Common myeloid progenitor, CD34-positive (primary cell): ENCODE results near the gene SFTA2.
"Not testable (repeated sequence)": the region's sequence is repeated elsewhere in the genome, so short reads cannot be mapped to it uniquely, and the experiment has no call there.

Experiments
- CTCF ChIA-PET: fragments of 350-600 bp; sonication (Branson Sonifier 250); formaldehyde crosslinking; loops from one replicate; lab custom pipeline; 2021; ENCODE audit warnings: antibody characterized with exemption; lab: Charles Lee
- POLR2A ChIA-PET: fragments of 350-600 bp; sonication (Branson Sonifier 250); formaldehyde crosslinking; loops from one replicate; lab custom pipeline; 2021; ENCODE audit warnings: antibody characterized with exemption; lab: Charles Lee
- DNase-seq, 3 donors: peaks; one replicate each; pipeline versions ENCODE4 v3.0.0 to v3.0.0-alpha.2; 2013
- H3K27ac ChIP-seq, 2 experiments: 1 replicate in 1 of 2; 2 replicates in 1 of 2; pipeline ENCODE4 v1.7.0; 2013; ENCODE audit warnings: inconsistent platforms in 2 of 2, low read length in 2 of 2, mild to moderate bottlenecking in 2 of 2, low read depth in 1 of 2, moderate library complexity in 1 of 2; ENCODE audit not compliant: severe bottlenecking in 2 of 2, insufficient read depth in 1 of 2, poor library complexity in 1 of 2
- H3K27me3 ChIP-seq, 5 experiments: replicated peaks in 2 of 5; 1 replicate in 3 of 5; 2 replicates in 2 of 5; pipeline versions ENCODE4 v1.6.1 to v1.7.0; 2013; ENCODE audit warnings: low read length in 4 of 5, mild to moderate bottlenecking in 2 of 5, moderate library complexity in 2 of 5, inconsistent platforms in 1 of 5; ENCODE audit not compliant: insufficient read depth in 5 of 5, control insufficient read depth in 4 of 5
- H3K36me3 ChIP-seq, 4 experiments: 1 replicate in 2 of 4; 2 replicates in 2 of 4; pipeline versions ENCODE4 v1.6.1 to v1.7.0; 2013; ENCODE audit warnings: low read length in 3 of 4, control low read depth in 1 of 4, mild to moderate bottlenecking in 1 of 4; ENCODE audit not compliant: control insufficient read depth in 4 of 4, insufficient read depth in 4 of 4
- H3K4me1 ChIP-seq, 4 experiments: 1 replicate in 3 of 4; 2 replicates in 1 of 4; pipeline versions ENCODE4 v1.6.1 to v1.7.1; 2013; ENCODE audit warnings: low read length in 3 of 4, mild to moderate bottlenecking in 3 of 4, control low read depth in 1 of 4, inconsistent platforms in 1 of 4, moderate library complexity in 1 of 4; ENCODE audit not compliant: control insufficient read depth in 4 of 4, insufficient read depth in 4 of 4; ENCODE audit errors: control extremely low read depth in 1 of 4
- H3K4me3 ChIP-seq, 7 experiments: 1 replicate in 4 of 7; 2 replicates in 3 of 7; pipeline versions ENCODE4 v1.5.1 to v1.7.0; 2013; ENCODE audit warnings: mild to moderate bottlenecking in 7 of 7, low read length in 6 of 7, moderate library complexity in 6 of 7, inconsistent platforms in 2 of 7, low read depth in 2 of 7, control low read depth in 1 of 7; ENCODE audit not compliant: insufficient read depth in 4 of 7, control insufficient read depth in 1 of 7; ENCODE audit errors: extremely low read depth in 1 of 7
- H3K9me3 ChIP-seq, 5 experiments: 1 replicate in 4 of 5; 2 replicates in 1 of 5; pipeline versions ENCODE4 v1.6.1 to v1.7.1; 2013; ENCODE audit warnings: low read length in 4 of 5, mild to moderate bottlenecking in 2 of 5, inconsistent platforms in 1 of 5, low read depth in 1 of 5, moderate library complexity in 1 of 5; ENCODE audit not compliant: control insufficient read depth in 4 of 5, insufficient read depth in 2 of 5; ENCODE audit errors: control extremely low read depth in 1 of 5
- WGBS: methylation state at CpG from one replicate; pipeline ENCODE4 v1.1.5; 2013; ENCODE audit not compliant: insufficient coverage; 5-methylcytosine and 5-hydroxymethylcytosine counted together

Gene SFTA2

GRCh38 chr6:30907758-30908591 is 24.0 kb downstream of the SFTA2 start, which contains the start of gene GTF2H4:
Gene GTF2H4 (plus strand): TSS chr6:30908207.
- peak; percentile 96 to 97 (median 96) for DNase-seq
- peak within 1 kb of the TSS; percentile 94 to 100 (median 96) for H3K4me3 ChIP-seq
- POLR2A ChIA-PET, result no interaction called here
- H3K27me3 ChIP-seq, result no peaks in the 10 kb centered on the region
- H3K4me1 ChIP-seq, result peaks cover 8 to 16% (median 13%) of the 10 kb centered on the region in 4 experiments
- peak within 1 kb of the TSS in 1 of 2 experiments; percentile 72 for H3K27ac ChIP-seq
- peaks cover 3 to 31% (median 21%) of the 10 kb centered on the region in 4 experiments for H3K36me3 ChIP-seq
- H3K9me3 ChIP-seq, result no peaks in the 10 kb centered on the region
- under 1% methylated on average over 44 of the region's 49 CpGs for WGBS
- CTCF ChIA-PET, result interaction anchor here (1.0 to 2.1 kb wide), 2 partner anchors 86 to 171 kb away, joined by 3 to 7 read pairs; no protein-coding TSS in a partner anchor

DNA sequence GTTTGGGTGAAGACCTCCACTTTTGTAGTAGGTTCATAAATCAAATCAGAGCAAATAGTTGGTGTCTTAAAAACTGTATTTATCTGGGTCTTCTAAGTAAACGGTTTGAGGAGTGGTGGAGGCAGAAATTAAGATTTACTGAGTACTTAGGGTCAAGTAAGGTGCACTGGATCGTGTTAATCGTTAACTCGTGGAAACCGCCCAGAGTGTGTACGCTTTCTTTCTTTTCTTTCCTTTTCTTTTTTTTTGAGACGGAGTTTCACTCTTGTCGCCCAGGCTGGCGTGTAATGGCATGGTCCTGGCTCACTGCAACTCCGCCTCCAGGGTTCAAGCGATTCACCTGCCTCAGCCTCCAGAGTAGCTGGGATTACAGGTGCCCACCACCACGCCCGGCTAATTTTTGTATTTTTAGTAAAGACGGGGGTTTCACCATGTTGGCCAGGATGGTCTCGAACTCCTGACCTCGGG is 24.6 kb downstream of the SFTA2 start:
- WGBS, result 57% methylated on average over 12 of the region's 16 CpGs
- Histone ChIP-seq H3K4me3 (peak overlapping the region in 6 of 7 experiments; percentile 94 to 100 (median 96)), H3K36me3 (peaks cover 3 to 24% (median 16%) of the 10 kb centered on the region in 4 experiments), H3K4me1 (peaks cover 8 to 20% (median 13%) of the 10 kb centered on the region in 4 experiments)
- POLR2A ChIA-PET, H3K9me3 ChIP-seq, H3K27me3 ChIP-seq, H3K27ac ChIP-seq, DNase-seq: not testable (repeated sequence)
- CTCF ChIA-PET, result interaction anchor here (1.0 to 2.1 kb wide), 3 partner anchors 80 to 172 kb away, joined by 3 to 7 read pairs (median 6); no protein-coding TSS in a partner anchor

DNA sequence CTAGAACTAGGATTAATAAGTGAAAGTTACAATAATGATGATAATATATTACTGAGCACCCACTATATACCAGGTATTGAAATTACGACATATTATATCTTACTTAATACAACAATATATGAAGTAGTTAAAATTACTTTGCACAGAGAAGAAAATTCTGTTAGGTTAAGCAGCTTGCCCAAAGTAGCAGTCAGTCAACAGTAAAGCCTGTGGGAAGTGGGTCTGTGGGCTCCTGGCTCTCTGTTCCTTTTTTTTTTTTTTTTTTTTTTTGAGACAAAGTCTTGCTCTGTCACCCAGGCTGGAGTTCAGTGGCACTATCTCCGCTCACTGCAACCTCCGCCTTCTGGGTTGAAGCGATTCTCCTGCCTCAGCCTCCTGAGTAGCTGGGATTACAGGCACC is 28.7 kb downstream of the SFTA2 start:
- Histone ChIP-seq H3K27ac (no peak overlapping the region), H3K27me3 (no peaks in the 10 kb centered on the region), H3K4me1 (peaks cover 2 to 11% (median 4%) of the 10 kb centered on the region in 4 experiments), H3K9me3 (no peaks in the 10 kb centered on the region), H3K4me3 (no peak overlapping the region), H3K36me3 (peaks cover 0 to 2% (median 0%) of the 10 kb centered on the region in 4 experiments)
- ChIA-PET CTCF (interaction anchor here (1.4 kb wide), 1 partner anchor 11 kb away, joined by 4 read pairs; the partner anchor contains the start of gene VARS2), POLR2A (no interaction called here)
- DNase-seq, result no peak
- WGBS, result no CpG with 5 or more reads among the region's 4 CpGs

DNA sequence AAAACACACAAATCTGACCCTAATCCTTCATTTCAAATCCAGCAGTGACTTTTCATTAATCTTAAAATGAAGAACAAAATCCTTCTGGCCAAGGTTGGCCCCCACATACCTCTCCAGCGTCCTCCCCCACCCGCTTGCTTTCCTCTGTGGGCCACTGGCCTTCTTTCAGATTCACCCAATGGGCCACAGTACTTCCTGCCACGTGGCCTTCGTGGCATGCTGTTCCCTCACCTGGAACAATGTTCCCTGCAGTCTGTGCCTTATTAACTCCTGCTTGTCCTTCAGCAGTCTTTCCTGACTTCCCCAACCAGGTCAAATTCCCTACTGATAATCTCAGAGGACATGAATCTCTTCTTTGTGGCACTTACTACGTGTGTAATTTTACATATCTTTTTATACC is 29.3 kb downstream of the SFTA2 start:
- Histone ChIP-seq H3K27ac (no peak overlapping the region), H3K4me1 (peaks cover 0 to 9% (median 3%) of the 10 kb centered on the region in 4 experiments), H3K27me3 (no peaks in the 10 kb centered on the region), H3K36me3 (peaks cover 0 to 2% (median 0%) of the 10 kb centered on the region in 4 experiments), H3K9me3 (no peaks in the 10 kb centered on the region), H3K4me3 (no peak overlapping the region)
- ChIA-PET CTCF (interaction anchor here (1.6 kb wide), 1 partner anchor 11 kb away, joined by 3 read pairs; the partner anchor contains the start of gene VARS2), POLR2A (no interaction called here)
- DNase-seq, result no peak
- WGBS, result 63% methylated on average over 4 of the region's 5 CpGs

DNA sequence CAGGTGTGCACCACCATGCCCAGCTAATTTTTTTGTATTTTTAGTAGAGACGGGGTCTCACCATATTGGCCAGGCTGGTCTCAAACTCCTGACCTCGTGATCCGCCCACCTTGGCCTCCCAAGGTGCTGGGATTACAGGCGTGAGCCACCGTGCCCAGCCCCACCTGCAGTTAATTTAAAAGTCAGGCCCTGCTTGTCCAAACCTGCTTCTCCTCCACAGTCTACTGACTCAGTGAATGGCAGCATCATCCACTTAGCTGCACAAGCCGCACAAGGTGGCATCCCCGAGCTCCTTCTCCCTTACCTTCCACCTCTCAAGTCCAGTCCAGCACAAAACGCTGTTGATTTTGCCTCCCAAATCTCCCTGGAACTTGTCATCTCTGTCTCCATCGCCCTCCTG is 29.8 kb downstream of the SFTA2 start:
- CTCF ChIA-PET, result interaction anchor here (1.2 to 1.6 kb wide), 2 partner anchors 12 to 13 kb away, joined by 3 read pairs; partner anchors contain the start of gene VARS2
- 84% methylated on average over 9 of the region's 9 CpGs for WGBS
- H3K27ac ChIP-seq, H3K4me3 ChIP-seq, H3K36me3 ChIP-seq, H3K27me3 ChIP-seq, H3K9me3 ChIP-seq, POLR2A ChIA-PET, DNase-seq, H3K4me1 ChIP-seq: not testable (repeated sequence)

DNA sequence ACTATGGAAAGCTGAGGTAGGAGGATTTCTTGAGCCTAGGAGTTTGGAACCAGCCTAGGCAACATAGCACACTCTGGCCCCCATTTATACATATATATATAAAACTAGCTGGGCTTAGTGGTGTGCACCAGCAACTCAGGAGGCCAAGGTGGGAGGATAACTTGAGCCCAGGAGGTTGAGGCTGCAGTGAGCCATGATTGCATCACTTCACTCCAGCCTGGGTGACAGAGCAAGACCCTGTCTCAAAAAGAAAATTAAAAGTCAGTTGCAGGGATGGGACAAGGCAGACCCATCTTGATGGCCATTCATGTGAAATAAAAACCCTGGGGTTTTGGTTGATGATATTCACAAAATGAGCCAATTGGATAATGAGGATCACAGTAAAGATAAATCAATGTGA is 30.5 kb downstream of the SFTA2 start:
- POLR2A ChIA-PET, result no interaction called here
- CTCF ChIA-PET, result interaction anchor here (1.2 to 1.6 kb wide), 2 partner anchors 12 to 13 kb away, joined by 3 read pairs; partner anchors contain the start of gene VARS2

More for the DNA sequence above, 30.5 kb downstream of the SFTA2 start:
- Histone ChIP-seq H3K27me3 (no peaks in the 10 kb centered on the region), H3K36me3 (peaks cover 0 to 2% (median 0%) of the 10 kb centered on the region in 4 experiments), H3K4me1 (peaks cover 0 to 7% (median 0%) of the 10 kb centered on the region in 4 experiments), H3K4me3 (no peak overlapping the region), H3K27ac (no peak overlapping the region), H3K9me3 (no peaks in the 10 kb centered on the region)
- DNase-seq, result no peak
